Measurements from ENCODE around the gene OSMR. TPM values are rescaled to one million over a fixed set of nuclear protein-coding genes. Genes with fewer than 3 reads are reported as not detected.
"Not testable (repeated sequence)": the region's sequence is repeated elsewhere in the genome, so short reads cannot be mapped to it uniquely, and the experiment has no call there.

The OSMR gene
- total and polyA plus RNA-seq, 5 donors = 9.8 to 47.6 (median 19.4) TPM

- intact Hi-C loops (cut with DNase I) = no loop called here
- Histone ChIP-seq H3K4me3 (ENCODE audit: low read length) (no peak overlapping the region), H3K27me3 (ENCODE audit: control insufficient read depth, insufficient read depth) (no peaks in the 10 kb centered on the region), H3K27ac (ENCODE audit: low read length) (no peak overlapping the region), H3K4me1 (ENCODE audit: control insufficient read depth, insufficient read depth, low read length) (peaks cover 7% of the 10 kb centered on the region), H3K9me3 (ENCODE audit: control insufficient read depth, low read length) (peaks cover 6% of the 10 kb centered on the region)
- DNase-seq = no peak
- 65% methylated on average over 6 of the region's 6 CpGs for WGBS
- ATAC-seq = peak; percentile 38 to 45
Observed at GRCh38 chr5:38853753-38854470, 8.1 kb downstream of the OSMR start.

- Histone ChIP-seq H3K27ac (ENCODE audit: low read length) (no peak overlapping the region), H3K9me3 (ENCODE audit: control insufficient read depth, low read length) (peaks cover 6% of the 10 kb centered on the region), H3K4me1 (ENCODE audit: control insufficient read depth, insufficient read depth, low read length) (peaks cover 7% of the 10 kb centered on the region), H3K4me3 (ENCODE audit: low read length) (no peak overlapping the region), H3K27me3 (ENCODE audit: control insufficient read depth, insufficient read depth) (no peaks in the 10 kb centered on the region)
- intact Hi-C loops (cut with DNase I) = no loop called here
- WGBS = 63% methylated on average over 7 of the region's 7 CpGs
- ATAC-seq = peak; percentile 43 to 46
- DNase-seq = no peak
Observed at GRCh38 chr5:38854907-38855306, 9.1 kb downstream of the OSMR start.

- Histone ChIP-seq H3K27me3 (ENCODE audit: control insufficient read depth, insufficient read depth) (no peaks in the 10 kb centered on the region), H3K4me1 (ENCODE audit: control insufficient read depth, insufficient read depth, low read length) (peaks cover 7% of the 10 kb centered on the region), H3K4me3 (ENCODE audit: low read length) (no peak overlapping the region), H3K9me3 (ENCODE audit: control insufficient read depth, low read length) (peaks cover 3% of the 10 kb centered on the region), H3K27ac (ENCODE audit: low read length) (no peak overlapping the region)
- DNase-seq (no peak), ATAC-seq (peak in 1 of 2 donors; percentile 14)
- intact Hi-C loops (cut with DNase I) = no loop called here
- 92% methylated on average over 2 of the region's 2 CpGs for WGBS
Observed at GRCh38 chr5:38856660-38857059, 10.8 kb downstream of the OSMR start.

GRCh38 chr5:38858839-38859238 lies 13.0 kb downstream of the OSMR start:
- H3K9me3 ChIP-seq (ENCODE audit: control insufficient read depth, low read length) = peaks cover 3% of the 10 kb centered on the region
- H3K4me1 ChIP-seq (ENCODE audit: control insufficient read depth, insufficient read depth, low read length) = peaks cover 7% of the 10 kb centered on the region
- 86% methylated on average over 3 of the region's 3 CpGs for WGBS
- no peaks in the 10 kb centered on the region for H3K27me3 ChIP-seq (ENCODE audit: control insufficient read depth, insufficient read depth)
- DNase-seq = no peak
- H3K27ac ChIP-seq (ENCODE audit: low read length) = no peak overlapping the region
- no peak overlapping the region for H3K4me3 ChIP-seq (ENCODE audit: low read length)
- intact Hi-C loops (cut with DNase I) = no loop called here
- no peak for ATAC-seq

GRCh38 chr5:38861986-38862770 lies 16.4 kb downstream of the OSMR start:
- DNase-seq; H3K27ac ChIP-seq (ENCODE audit: low read length); ATAC-seq; H3K27me3 ChIP-seq (ENCODE audit: control insufficient read depth, insufficient read depth); H3K4me1 ChIP-seq (ENCODE audit: control insufficient read depth, insufficient read depth, low read length); H3K9me3 ChIP-seq (ENCODE audit: control insufficient read depth, low read length); intact Hi-C loops (cut with DNase I); H3K4me3 ChIP-seq (ENCODE audit: low read length): not testable (repeated sequence)
- 97% methylated on average over 40 of the region's 64 CpGs for WGBS

GRCh38 chr5:38866362-38867031 lies 20.7 kb downstream of the OSMR start:
- Histone ChIP-seq H3K27me3 (ENCODE audit: control insufficient read depth, insufficient read depth) (no peaks in the 10 kb centered on the region), H3K4me3 (ENCODE audit: low read length) (no peak overlapping the region), H3K4me1 (ENCODE audit: control insufficient read depth, insufficient read depth, low read length) (no peaks in the 10 kb centered on the region), H3K27ac (ENCODE audit: low read length) (no peak overlapping the region), H3K9me3 (ENCODE audit: control insufficient read depth, low read length) (peaks cover 4% of the 10 kb centered on the region)
- ATAC-seq (peak; percentile 55 to 57), DNase-seq (no peak)
- intact Hi-C loops (cut with DNase I) = no loop called here
- 89% methylated on average over 4 of the region's 4 CpGs for WGBS

GRCh38 chr5:38867032-38867398 lies 21.2 kb downstream of the OSMR start:
- Histone ChIP-seq H3K27me3 (ENCODE audit: control insufficient read depth, insufficient read depth) (no peaks in the 10 kb centered on the region), H3K9me3 (ENCODE audit: control insufficient read depth, low read length) (peaks cover 4% of the 10 kb centered on the region), H3K4me3 (ENCODE audit: low read length) (no peak overlapping the region), H3K4me1 (ENCODE audit: control insufficient read depth, insufficient read depth, low read length) (no peaks in the 10 kb centered on the region), H3K27ac (ENCODE audit: low read length) (no peak overlapping the region)
- DNase-seq (no peak), ATAC-seq (no peak)
- intact Hi-C loops (cut with DNase I) = no loop called here
- WGBS = 88% methylated on average over 1 of the region's 1 CpG

- Histone ChIP-seq H3K27me3 (ENCODE audit: control insufficient read depth, insufficient read depth) (no peaks in the 10 kb centered on the region), H3K27ac (ENCODE audit: low read length) (no peak overlapping the region), H3K4me1 (ENCODE audit: control insufficient read depth, insufficient read depth, low read length) (no peaks in the 10 kb centered on the region), H3K4me3 (ENCODE audit: low read length) (no peak overlapping the region), H3K9me3 (ENCODE audit: control insufficient read depth, low read length) (peaks cover 4% of the 10 kb centered on the region)
- WGBS = 84% methylated on average over 5 of the region's 5 CpGs
- no peak for DNase-seq
- intact Hi-C loops (cut with DNase I) = no loop called here
- no peak for ATAC-seq
Observed at GRCh38 chr5:38867416-38867815, 21.6 kb downstream of the OSMR start.

- H3K27ac ChIP-seq (ENCODE audit: low read length) = no peak overlapping the region
- peaks cover 4% of the 10 kb centered on the region for H3K9me3 ChIP-seq (ENCODE audit: control insufficient read depth, low read length)
- intact Hi-C loops (cut with DNase I) = no loop called here
- 93% methylated on average over 1 of the region's 1 CpG for WGBS
- no peaks in the 10 kb centered on the region for H3K4me1 ChIP-seq (ENCODE audit: control insufficient read depth, insufficient read depth, low read length)
- DNase-seq = no peak
- H3K4me3 ChIP-seq (ENCODE audit: low read length) = no peak overlapping the region
- no peaks in the 10 kb centered on the region for H3K27me3 ChIP-seq (ENCODE audit: control insufficient read depth, insufficient read depth)
- no peak for ATAC-seq
Observed at GRCh38 chr5:38870595-38870994, 24.8 kb downstream of the OSMR start.

- Histone ChIP-seq H3K27ac (ENCODE audit: low read length) (peak overlapping the region; percentile 24), H3K9me3 (ENCODE audit: control insufficient read depth, low read length) (peaks cover 4% of the 10 kb centered on the region), H3K4me1 (ENCODE audit: control insufficient read depth, insufficient read depth, low read length) (no peaks in the 10 kb centered on the region), H3K4me3 (ENCODE audit: low read length) (no peak overlapping the region), H3K27me3 (ENCODE audit: control insufficient read depth, insufficient read depth) (no peaks in the 10 kb centered on the region)
- DNase-seq = no peak
- intact Hi-C loops (cut with DNase I) = no loop called here
- WGBS = 54% methylated on average over 2 of the region's 2 CpGs
- no peak for ATAC-seq
Observed at GRCh38 chr5:38871058-38871605, 25.3 kb downstream of the OSMR start.
